C4-2B (cell line): ENCODE measurements around the gene RASAL1.

Source experiments
- H3K27ac ChIP-seq: fragments of 450-650 bp; 2 replicates; pipeline ENCODE4 v1.5.1; 2017
- ZFX ChIP-seq: fragments of 450-650 bp; IDR thresholded peaks from 2 replicates; pipeline ENCODE4 v1.6.1; 2017
- TF ChIP-seq, protein P1 (sequence below): fragments of 450-650 bp; conservative IDR thresholded peaks from 2 replicates; pipeline ENCODE4 v1.5.1; 2017; ENCODE audit warnings: mild to moderate bottlenecking

The RASAL1 gene

DNA sequence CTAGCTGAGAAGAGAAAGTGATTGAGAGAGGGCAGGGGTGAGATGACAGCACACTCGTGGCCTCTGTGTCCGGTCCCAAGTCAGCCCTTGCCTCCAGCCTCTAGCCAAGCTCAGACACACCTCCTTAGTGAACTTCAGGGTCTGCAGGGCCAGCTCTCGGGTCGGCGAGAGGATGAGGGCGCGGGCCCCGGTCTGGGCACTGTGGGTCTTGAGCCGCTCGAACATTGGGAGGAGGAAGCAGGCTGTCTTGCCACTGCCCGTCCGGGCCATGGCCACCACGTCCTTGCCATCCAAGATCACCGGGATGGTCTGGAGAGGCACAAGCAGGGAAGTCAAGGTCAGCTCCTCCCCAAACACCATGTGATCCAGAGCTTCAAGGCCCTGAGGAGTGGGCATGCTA, 43.5 kb upstream of the RASAL1 start:
- TF ChIP-seq, protein P1, sequence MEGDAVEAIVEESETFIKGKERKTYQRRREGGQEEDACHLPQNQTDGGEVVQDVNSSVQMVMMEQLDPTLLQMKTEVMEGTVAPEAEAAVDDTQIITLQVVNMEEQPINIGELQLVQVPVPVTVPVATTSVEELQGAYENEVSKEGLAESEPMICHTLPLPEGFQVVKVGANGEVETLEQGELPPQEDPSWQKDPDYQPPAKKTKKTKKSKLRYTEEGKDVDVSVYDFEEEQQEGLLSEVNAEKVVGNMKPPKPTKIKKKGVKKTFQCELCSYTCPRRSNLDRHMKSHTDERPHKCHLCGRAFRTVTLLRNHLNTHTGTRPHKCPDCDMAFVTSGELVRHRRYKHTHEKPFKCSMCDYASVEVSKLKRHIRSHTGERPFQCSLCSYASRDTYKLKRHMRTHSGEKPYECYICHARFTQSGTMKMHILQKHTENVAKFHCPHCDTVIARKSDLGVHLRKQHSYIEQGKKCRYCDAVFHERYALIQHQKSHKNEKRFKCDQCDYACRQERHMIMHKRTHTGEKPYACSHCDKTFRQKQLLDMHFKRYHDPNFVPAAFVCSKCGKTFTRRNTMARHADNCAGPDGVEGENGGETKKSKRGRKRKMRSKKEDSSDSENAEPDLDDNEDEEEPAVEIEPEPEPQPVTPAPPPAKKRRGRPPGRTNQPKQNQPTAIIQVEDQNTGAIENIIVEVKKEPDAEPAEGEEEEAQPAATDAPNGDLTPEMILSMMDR = no peak
- no peak for TF ChIP-seq ZFX
- no peak overlapping the region for H3K27ac ChIP-seq

DNA sequence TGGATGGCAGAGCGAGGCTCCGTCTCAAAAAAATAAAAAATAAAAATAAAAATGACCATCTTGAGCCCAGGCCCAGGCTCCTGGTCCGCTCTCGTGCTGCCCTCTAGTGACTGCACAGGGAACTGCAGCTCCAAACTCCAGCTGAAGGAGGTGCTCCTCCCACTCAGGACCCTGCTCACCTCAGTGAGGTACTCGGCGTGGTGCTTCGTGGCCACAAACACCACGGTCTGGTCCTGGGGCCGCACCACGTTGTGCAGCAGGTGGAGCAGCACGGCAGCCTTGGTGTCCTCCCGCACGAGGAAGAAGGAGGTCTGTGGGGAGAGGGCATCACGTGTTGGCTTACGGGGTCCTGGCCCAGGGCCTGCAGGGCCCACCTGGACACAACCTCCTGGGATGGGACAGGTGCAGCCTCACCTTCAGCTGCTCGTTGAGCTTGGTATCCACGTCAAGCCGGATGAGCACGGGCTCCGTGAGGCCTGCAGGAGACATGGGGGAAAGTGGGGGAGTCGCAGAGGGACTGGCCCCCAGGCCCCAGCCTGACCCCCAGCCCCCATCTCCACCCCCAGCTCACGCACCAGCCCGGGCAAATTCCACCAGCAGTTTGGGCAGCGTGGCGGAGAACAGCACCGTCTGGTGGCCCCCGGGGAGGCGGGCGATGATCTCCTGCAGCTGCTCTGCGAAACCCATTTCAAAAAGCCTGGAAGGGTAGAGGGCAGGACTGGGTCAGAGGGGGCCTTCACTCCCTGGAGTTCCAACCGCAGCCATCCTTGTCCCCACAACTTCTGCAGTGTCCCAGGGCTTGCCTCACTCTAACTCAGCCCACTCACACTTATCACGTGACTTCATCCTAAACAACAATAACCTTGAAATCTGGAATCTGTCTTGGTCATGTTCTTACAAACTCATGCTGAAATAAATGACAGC, 39.2 kb upstream of the RASAL1 start:
- TF ChIP-seq ZFX = no peak
- TF ChIP-seq, protein P1 = peak; percentile 96
- H3K27ac ChIP-seq = no peak overlapping the region

DNA sequence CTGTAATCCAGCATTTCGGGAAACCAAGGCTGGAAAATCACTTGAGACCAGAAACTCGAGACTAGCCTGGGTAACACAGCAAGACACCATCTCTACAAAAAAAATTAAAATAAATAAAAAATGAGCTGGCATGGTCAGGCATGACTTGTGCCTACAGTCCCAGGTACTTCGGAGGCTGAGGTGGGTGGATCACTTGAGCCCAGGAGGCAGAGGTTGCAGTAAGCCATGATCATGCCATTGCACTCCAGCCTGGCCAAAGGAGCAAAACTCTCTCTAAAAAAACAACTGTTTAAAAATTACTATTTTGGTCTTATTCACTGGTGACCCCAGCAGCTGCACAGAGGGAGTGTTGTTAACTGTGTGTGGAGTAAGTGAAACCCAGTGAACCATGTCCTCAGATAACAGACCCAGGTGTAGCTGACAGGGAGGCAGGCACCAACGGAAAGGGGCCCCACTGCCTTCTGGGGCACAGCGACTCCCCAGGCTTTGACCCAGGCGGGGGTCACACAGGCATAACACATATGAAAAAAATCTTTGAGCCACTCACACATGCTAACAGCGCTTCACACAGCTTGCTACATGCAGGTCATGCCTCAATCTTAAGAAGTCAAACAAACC, 37.6 kb upstream of the RASAL1 start:
- H3K27ac ChIP-seq = no peak overlapping the region

DNA sequence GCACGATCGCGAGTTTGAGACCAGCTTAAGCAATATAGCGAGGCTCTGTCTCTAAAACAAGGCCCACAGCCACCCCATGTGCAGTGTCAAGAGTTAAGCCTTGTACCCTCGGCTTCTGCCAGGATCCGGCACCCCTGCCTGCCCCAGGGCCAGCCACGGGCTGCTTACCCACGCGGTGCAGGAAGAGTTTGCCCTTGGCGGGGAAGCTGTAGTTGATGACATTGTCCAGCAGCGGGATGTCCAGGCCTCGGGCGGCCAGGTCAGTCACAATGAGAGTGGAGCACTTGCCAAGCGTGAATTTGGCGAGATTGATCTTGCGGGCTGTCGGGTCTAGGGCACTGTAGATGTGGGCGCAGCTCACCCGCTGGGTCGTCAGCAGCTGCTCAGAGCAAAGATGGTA, 36.6 kb upstream of the RASAL1 start:
- H3K27ac ChIP-seq = no peak overlapping the region
- TF ChIP-seq, protein P1 = no peak
- TF ChIP-seq ZFX = no peak

More for the DNA sequence above, 37.6 kb upstream of the RASAL1 start:
- no peak for TF ChIP-seq ZFX
- TF ChIP-seq, protein P1 = no peak

DNA sequence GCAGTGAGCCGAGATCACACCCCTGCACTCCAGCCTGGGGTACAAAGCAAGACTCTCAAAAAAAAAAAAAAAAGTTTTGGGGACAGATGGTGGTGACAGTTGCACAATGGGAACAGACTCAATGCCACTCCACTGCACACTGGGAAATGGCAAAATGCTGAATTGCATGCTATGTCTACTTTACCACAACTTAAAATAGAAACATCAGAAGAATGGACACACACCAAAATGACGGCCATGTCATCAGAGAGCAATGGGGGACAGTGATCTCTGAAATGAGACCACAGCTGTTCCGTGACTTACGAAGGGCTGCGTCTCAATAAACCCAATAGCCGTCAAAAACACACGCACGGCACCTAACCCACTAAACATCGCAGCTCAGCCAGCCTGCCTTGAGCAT, 36.0 kb upstream of the RASAL1 start:
- TF ChIP-seq, protein P1 = no peak
- no peak for TF ChIP-seq ZFX
- no peak overlapping the region for H3K27ac ChIP-seq

DNA sequence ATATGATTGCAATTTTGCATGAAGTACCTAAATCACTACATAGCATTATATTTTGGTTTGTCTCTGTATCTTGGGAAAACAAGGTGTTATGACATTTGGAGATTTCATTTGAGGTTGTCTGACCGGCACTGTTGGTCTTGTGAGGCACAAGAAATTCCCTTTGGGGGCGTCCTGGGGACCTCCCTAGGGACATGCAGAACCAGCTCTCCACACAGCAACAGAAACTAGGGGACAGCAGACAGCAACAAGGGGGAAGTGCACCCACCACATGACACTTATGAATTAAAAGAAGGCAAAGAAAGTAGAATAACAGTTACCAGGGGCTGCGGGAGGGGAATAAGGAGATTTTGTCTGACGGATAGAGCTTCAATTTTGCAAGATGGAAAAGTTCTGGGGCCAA, 35.4 kb upstream of the RASAL1 start:
- TF ChIP-seq, protein P1 = no peak
- TF ChIP-seq ZFX = no peak
- no peak overlapping the region for H3K27ac ChIP-seq

DNA sequence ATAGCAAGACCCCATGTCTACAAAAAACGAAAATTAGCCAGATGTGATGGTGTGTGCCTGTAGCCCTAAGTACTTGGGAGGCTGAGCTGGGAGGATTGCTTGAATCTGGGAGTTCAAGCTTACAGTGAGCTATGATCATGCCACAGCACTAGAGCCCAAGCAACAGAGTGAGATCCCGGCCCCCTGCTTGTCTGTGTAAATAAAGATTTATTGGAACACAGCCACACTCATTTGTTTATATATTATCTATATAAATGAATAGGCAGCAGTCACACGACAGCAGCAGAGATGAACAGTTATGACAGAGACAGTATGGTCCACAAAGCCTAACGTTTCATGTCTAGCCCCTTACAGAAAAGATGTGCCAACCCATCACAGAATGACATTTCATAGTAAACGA, 34.9 kb upstream of the RASAL1 start:
- TF ChIP-seq, protein P1 = no peak
- no peak for TF ChIP-seq ZFX
- no peak overlapping the region for H3K27ac ChIP-seq
